ENCODE results near the gene AGK.

Gene AGK

DNA sequence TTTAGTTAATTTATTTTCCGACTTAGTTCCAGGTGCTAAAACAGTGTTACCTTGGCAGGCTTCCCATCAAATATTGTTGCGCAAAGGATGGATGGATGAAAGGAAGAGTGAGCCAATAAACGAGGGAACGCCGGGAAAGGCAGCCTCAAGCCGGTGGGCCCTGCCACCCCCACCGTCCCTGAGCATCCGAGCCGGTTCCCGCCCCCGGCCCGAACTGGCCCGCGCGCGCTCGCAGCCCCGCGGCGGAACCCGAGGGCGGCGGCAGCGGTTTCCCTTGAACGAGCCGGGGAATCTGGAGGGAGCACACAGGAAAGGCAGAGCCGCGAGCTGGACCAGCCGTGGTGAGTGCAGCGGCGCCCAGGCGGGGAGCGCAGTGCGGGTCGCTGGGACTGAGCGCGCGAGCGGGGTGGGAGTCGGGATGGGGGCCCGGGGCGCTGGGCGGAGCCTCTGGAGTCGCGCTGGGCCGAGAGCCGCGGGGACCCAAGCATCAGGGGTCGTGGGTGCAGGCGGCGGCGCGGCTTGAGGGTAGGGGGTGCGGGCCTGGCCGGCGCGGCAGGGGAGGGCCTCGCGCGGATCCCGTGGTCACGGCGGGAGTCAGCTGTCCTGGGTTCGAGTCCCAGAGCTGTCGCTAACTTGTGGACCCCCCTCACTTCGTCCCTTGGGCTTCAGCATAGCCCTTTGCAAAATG lies at the start of gene AGK:
TSS of gene AGK (plus strand) at position 317 of the 688 bp plus-strand sequence. CDS start 4,057 bp downstream, outside the sequence.
- peak; percentile 54 for DNase-seq (ENCODE audit: low read depth)

- no peak for DNase-seq (ENCODE audit: low read depth)
These were observed 49.8 kb upstream of the AGK start for GRCh38 chr7:141501451-141501850.

DNA sequence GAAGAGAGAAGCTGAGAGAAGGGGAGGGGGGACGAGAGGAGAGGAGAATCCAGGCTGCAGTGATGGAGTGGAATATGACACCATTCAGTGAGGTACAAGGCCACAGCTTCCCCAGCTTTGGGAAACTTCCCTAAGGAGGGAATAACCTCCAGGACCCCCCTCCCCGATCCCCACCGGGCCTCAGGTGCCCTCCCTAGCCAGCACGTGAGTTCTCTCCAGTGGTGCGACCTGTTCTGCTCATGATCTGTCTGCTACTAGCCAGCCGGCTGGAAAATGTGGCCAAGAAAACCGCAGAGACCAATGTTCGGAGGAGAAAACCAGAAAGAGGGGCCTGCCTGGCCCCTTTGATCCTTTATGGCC lies 39.9 kb upstream of the AGK start:
- DNase-seq (ENCODE audit: low read depth), result no peak

GRCh38 chr7:141511676-141512396 lies 39.4 kb upstream of the AGK start:
- no peak for DNase-seq (ENCODE audit: low read depth)

DNA sequence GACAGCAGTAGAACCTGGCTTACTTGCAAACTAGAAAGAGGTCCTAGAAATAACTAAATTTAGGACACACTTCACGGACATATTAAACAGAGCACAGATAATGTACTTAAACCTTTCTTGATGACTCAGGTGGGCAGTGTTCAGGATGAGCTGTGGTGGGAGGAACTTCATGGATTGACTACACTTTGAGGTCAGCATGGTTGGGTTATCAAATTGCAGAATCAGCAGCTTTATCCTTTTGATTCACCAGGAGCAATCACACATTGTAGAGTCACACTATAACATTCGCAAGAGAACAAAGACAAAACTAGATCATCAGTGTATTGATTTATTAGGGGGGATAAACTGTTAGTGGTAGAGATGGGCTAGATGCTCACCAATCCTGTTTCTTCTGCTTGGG lies 38.6 kb upstream of the AGK start:
- no peak for DNase-seq (ENCODE audit: low read depth)

DNA sequence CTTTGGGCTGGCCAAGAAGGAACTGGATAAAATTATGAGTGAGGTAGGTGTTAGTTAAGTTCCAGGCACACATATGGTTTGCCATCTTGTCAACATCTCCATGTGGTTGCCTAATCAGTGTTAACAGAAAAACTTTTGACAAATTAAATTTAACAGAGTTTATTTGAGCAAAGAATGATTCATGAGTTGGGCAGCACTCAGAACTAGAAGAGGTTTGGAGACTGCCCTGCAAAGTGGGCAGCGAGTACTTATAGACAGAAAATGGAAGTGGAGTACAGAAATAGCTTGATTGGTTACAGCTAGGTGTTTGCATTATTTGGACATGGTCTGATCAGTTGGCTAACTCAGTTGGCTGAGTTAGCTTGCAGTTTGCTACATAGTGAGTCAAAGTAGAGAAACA lies 37.5 kb upstream of the AGK start:
- DNase-seq (ENCODE audit: low read depth), result no peak

- no peak for DNase-seq (ENCODE audit: low read depth)
These were observed 35.3 kb upstream of the AGK start for GRCh38 chr7:141515941-141516340.

GRCh38 chr7:141519623-141520022 lies 31.6 kb upstream of the AGK start:
- no peak for DNase-seq (ENCODE audit: low read depth)

- DNase-seq (ENCODE audit: low read depth), result no peak
These were observed 28.4 kb upstream of the AGK start for GRCh38 chr7:141522657-141523342.

DNA sequence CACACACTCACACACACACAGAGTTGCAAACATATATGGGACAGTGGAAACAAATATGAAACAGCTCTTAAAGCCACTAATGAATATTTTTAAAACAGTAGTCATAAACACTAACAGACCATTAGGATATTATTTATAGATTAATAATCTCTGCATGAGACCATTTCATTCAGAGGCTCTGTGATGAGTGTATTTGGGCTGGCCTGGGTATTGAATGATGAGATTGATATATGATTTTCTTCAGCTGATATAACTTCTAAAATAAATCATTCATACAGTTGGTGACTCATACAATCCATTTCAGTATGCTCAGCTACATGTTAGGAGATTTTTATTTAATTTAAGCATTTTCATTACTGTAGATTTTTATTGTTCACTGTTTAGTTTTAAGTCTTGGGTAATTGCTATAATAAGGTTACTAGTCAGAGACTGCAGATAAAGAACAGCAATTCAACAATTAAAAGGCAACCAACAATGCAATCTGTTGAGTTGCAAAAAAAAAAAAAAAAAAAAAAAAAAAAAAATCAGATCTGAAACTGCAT lies 25.2 kb upstream of the AGK start:
- DNase-seq (ENCODE audit: low read depth), result no peak

DNA sequence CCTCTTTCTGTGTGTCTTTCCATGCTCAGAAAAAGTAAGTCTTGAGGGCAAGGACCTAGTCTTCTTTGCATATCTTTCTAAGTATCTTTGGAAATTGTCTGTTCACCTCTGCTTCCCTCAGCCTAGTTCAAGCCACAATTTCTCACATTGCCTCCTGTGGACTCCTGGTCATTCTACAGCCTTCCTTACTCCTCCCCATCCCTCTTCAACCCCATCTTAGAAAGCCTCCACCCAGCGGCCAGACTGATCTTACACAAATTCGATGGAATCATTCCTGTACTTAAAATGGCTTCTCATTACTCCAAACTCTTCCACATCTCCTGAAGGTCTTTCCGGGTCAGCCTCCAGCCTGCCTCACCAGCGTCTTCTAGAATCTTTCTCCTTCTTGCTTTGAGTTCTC lies 24.1 kb upstream of the AGK start:
- DNase-seq (ENCODE audit: low read depth), result no peak

DNA sequence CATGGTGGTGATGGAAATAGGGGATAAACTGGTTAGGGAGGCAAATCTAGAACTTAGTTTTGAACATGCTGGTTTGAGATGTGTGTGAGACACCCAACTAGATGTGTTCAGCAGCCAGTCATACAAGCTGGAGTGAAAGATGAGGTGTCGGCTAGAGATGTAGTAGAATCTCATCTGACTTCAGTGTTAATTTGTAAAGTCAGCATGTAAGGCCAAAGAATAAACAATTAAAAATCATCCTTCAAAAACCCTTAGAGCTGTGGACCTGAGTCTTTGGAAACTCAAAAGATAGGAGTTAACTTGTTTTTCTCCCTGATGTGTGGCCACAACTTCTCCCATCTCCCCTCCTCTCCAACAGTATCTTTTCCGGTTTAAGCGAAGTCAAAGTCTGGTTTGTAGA lies 22.8 kb upstream of the AGK start:
- no peak for DNase-seq (ENCODE audit: low read depth)

GRCh38 chr7:141533149-141533949 lies 17.9 kb upstream of the AGK start:
- DNase-seq (ENCODE audit: low read depth), result peak; percentile 43

- DNase-seq (ENCODE audit: low read depth), result no peak
These were observed 16.2 kb upstream of the AGK start for GRCh38 chr7:141534757-141535737.

DNA sequence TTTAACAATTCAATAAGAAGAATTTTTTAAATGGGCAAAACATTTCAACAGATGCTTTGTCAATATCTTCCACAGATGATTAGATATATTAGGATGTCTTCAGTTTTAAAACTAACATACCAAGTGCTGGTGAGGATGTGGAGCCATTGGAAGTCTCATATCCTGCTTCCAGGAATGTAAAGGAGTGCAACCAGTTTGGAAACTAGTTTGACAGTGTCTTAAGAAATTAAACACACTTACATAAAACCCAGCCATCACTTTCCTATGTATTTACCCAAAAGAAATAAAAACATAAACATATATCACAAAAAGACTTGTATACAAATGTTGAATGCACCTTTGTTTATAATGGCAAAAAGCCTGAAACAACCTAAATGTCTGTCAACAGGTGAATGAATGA lies 13.3 kb upstream of the AGK start:
- DNase-seq (ENCODE audit: low read depth), result no peak

- DNase-seq (ENCODE audit: low read depth), result no peak
These were observed 9.8 kb upstream of the AGK start for GRCh38 chr7:141541375-141541774.

DNA sequence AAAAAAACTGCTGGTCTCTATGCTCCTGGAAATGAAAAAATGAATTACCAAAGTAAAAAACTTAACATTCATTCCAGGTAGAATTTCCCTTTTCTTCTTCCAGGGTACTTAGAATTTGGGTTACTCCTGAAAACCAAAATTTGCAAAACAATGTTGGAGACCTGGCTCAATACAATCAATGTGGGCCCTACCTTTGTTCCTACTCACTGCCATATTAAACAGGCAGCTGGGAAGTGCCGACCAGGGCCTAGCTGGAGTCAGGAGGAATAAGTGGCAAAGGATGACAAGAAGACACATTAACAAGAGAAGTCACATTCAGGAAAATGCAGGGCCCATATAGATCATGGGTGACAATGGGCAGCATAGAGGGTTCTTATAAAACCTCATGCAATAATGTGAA lies 6.4 kb upstream of the AGK start:
- DNase-seq (ENCODE audit: low read depth), result no peak

GRCh38 chr7:141549582-141549981 lies 1.6 kb upstream of the AGK start:
- no peak for DNase-seq (ENCODE audit: low read depth)

DNA sequence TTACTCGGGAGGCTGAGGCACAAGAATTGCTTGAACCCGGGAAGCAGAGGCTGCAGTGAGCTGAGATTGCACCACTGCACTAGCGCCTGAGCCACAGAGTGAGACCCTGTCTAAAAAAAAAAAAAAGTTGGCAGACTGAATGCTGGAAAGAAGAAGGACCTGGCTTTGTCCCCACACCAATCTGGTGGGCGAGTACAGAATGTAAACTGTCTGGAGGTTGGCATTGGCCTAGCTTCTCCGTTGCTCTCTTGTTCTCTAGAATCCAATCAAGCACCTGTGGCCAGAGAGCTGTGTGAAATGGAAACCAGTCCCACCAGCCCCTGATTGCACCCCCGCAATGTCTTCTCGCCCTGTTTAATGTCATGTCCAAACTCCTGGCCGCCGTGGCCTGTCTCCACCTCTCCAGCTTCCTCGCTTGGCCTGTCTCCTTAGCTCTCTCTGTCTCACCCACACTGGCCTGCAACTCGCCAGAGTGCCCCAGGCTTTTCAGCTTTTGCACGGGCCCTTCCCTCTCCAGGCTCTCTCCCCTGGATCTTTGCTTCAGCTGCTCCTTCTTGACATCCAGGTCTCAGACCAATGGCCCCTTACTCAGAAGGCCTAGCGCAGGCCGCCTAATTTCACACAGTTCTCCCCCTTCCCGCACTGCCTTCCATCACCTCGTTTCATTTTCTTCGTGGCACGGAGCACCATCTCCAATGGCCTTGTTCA lies 670 bp upstream of the AGK start:
- no peak for DNase-seq (ENCODE audit: low read depth)

GRCh38 chr7:141551782-141552181 lies 572 bp downstream of the AGK start:
- no peak for DNase-seq (ENCODE audit: low read depth)

Data from stimulated activated CD8-positive, alpha-beta memory T cell treated with anti-CD3 and anti-CD28 coated beads, Interleukin-12 subunit alpha, Interleukin-12 subunit beta, amount 100 ng/mL, for 1 hour (primary cell).